Osteocyte (in vitro differentiated cells): ENCODE data around the gene ARHGEF11. TPM values are rescaled to one million over a fixed set of nuclear protein-coding genes. Genes with fewer than 3 reads are reported as not detected.

Experiments used
- DNase-seq: peaks from one replicate; pipeline ENCODE4 v3.0.0; 2021; ENCODE audit warnings: mixed read lengths; ENCODE audit not compliant: unreplicated experiment; ENCODE audit errors: extremely low spot score
- H3K27ac Mint-ChIP-seq: one replicate; pipeline ENCODE4 v1.8.0; 2021; ENCODE audit warnings: mild to moderate bottlenecking, mixed read lengths; ENCODE audit not compliant: unreplicated experiment
- H3K27me3 Mint-ChIP-seq: one replicate; pipeline ENCODE4 v1.8.0; 2021; ENCODE audit warnings: mixed read lengths; ENCODE audit not compliant: unreplicated experiment
- H3K36me3 Mint-ChIP-seq: one replicate; pipeline ENCODE4 v1.8.0; 2021; ENCODE audit warnings: mixed read lengths; ENCODE audit not compliant: unreplicated experiment
- H3K4me1 Mint-ChIP-seq: one replicate; pipeline ENCODE4 v1.8.0; 2021; ENCODE audit warnings: mixed read lengths; ENCODE audit not compliant: unreplicated experiment
- H3K4me3 Mint-ChIP-seq: one replicate; pipeline ENCODE4 v1.8.0; 2021; ENCODE audit warnings: mild to moderate bottlenecking, moderate library complexity, mixed read lengths; ENCODE audit not compliant: unreplicated experiment
- H3K9me3 Mint-ChIP-seq: one replicate; pipeline ENCODE4 v1.8.0; 2021; ENCODE audit warnings: mixed read lengths; ENCODE audit not compliant: unreplicated experiment
- CTCF ChIP-seq: fragments of 200-600 bp; sonication (generic); IDR thresholded peaks from 2 replicates; pipeline ENCODE4 v1.5.0; 2021; ENCODE audit warnings: antibody characterized with exemption, mild to moderate bottlenecking, moderate library complexity
- total RNA-seq: library from RNA; stranded (reverse); gene quantifications from 2 replicates; pipeline ENCODE4 v1.2.1, GENCODE V29; 2021

ARHGEF11 gene
- total RNA-seq, 1 donor from 2014 or later, result 42.2 TPM

DNA sequence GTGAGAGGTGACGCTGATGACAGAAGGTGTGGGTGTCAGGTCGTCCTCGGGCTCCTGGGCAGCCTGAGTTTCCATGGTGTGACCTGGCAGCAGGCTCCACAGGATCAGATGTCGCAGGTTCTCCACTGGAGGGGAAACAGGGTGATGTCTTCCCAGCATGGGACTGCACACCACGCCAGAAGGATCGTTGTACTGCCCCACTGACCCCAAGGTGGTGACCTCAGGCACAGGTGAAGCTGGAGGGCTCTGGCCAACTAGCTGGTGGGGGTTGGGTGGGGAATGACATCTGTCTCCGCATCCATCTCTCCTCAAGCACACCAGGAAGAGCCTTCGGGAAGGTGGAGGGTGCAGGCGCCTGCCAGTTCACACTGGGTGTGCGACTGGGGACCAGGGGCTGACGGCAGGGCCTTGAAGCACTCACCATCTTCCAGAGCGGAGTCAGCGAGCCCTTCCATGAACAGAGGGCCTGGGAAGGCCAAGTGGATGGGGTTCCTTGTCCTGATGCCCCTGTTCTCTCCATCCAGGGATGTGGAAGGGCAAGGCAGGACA, 105.7 kb downstream of the ARHGEF11 start:
- peaks cover 39% of the 10 kb centered on the region for H3K36me3 Mint-ChIP-seq

DNA sequence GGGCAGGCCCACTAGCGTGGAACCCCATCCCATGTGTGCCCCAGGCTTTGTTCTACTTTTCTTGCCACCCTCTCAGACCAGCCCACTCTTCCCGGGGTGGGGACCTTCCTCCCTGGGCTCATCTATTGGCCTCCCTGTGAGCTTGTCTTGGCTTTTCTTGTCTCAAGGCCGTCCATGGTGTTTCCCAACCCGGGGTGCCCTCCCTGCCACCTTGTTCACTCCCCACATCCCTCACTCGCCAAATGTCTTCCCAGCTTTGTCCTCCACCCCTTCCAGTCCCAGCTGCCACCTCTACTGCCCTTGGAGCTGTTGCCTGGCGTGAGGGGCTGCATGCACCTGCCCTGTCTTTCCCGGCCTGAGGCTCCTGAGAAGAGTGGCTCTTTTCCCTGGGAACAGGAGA, 106.7 kb downstream of the ARHGEF11 start:
- H3K27ac Mint-ChIP-seq, result no peak overlapping the region
- TF ChIP-seq CTCF, result no peak
- H3K9me3 Mint-ChIP-seq, result no peaks in the 10 kb centered on the region
- no peaks in the 10 kb centered on the region for H3K4me1 Mint-ChIP-seq
- no peak for DNase-seq
- peaks cover 30% of the 10 kb centered on the region for H3K36me3 Mint-ChIP-seq
- no peak overlapping the region for H3K4me3 Mint-ChIP-seq
- no peaks in the 10 kb centered on the region for H3K27me3 Mint-ChIP-seq

More for the DNA sequence above, 105.7 kb downstream of the ARHGEF11 start:
- Mint-ChIP-seq H3K27me3 (no peaks in the 10 kb centered on the region), H3K9me3 (no peaks in the 10 kb centered on the region), H3K27ac (no peak overlapping the region), H3K4me3 (no peak overlapping the region), H3K4me1 (no peaks in the 10 kb centered on the region)
- TF ChIP-seq CTCF, result no peak
- no peak for DNase-seq

- no peak for DNase-seq
- Mint-ChIP-seq H3K36me3 (peaks cover 24% of the 10 kb centered on the region), H3K27ac (no peak overlapping the region), H3K27me3 (no peaks in the 10 kb centered on the region), H3K4me1 (no peaks in the 10 kb centered on the region), H3K9me3 (no peaks in the 10 kb centered on the region), H3K4me3 (no peak overlapping the region)
- TF ChIP-seq CTCF, result no peak
Measured at GRCh38 chr1:156937883-156938282, 107.7 kb downstream of the ARHGEF11 start.

DNA sequence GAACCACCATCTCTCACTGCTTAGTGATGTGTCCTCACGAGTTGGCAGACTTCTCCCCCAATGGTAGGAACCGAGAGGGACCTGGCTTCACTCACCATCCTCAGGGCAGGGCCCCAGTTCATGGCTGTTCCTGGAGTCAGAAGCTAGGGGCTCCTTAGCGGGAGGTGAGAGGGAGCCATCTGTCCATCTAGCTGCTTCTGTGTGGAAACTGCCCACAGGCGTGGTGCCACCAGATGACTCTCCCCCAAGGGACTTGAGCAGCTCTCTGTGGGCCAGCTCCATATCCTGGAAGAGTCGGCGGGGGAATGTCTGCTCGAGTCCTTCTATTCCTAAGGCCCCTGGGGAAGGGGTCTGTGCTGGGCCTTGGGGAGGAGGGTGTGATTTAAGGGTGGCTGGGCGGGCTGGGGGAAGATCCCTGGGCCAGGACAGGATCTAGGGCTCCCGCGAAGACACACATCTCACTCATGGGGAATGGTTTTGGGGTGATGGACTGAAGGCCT, 108.8 kb downstream of the ARHGEF11 start:
- Mint-ChIP-seq H3K27ac (no peak overlapping the region), H3K4me1 (no peaks in the 10 kb centered on the region), H3K9me3 (no peaks in the 10 kb centered on the region), H3K36me3 (peaks cover 24% of the 10 kb centered on the region), H3K4me3 (no peak overlapping the region), H3K27me3 (no peaks in the 10 kb centered on the region)
- TF ChIP-seq CTCF, result no peak
- no peak for DNase-seq

DNA sequence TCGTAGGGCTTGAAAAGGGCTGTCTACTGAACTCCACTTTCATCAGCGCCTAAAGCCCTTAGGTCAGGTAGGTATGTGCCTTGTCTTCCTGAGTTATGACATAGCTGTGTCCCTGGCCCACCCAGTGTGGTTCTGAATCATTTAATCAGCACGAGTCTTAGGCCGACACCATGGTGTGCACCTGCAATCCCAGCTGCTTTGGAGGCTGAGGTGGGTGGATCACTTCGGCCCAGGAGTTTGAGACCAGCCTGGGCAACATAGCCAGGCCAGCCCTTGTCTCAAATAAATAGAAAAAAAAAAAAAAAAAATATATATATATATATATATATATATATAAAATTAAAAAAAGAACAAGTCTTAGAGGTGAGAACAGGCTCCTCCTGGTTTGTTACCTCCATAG, 109.4 kb downstream of the ARHGEF11 start:
- no peak for TF ChIP-seq CTCF
- DNase-seq, result no peak
- H3K4me3 Mint-ChIP-seq, result no peak overlapping the region
- peaks cover 3% of the 10 kb centered on the region for H3K27me3 Mint-ChIP-seq
- H3K36me3 Mint-ChIP-seq, result peaks cover 22% of the 10 kb centered on the region
- H3K27ac Mint-ChIP-seq, result no peak overlapping the region
- H3K4me1 Mint-ChIP-seq, result no peaks in the 10 kb centered on the region
- H3K9me3 Mint-ChIP-seq, result no peaks in the 10 kb centered on the region
